ENCODE data around the gene PPOX.

DNA sequence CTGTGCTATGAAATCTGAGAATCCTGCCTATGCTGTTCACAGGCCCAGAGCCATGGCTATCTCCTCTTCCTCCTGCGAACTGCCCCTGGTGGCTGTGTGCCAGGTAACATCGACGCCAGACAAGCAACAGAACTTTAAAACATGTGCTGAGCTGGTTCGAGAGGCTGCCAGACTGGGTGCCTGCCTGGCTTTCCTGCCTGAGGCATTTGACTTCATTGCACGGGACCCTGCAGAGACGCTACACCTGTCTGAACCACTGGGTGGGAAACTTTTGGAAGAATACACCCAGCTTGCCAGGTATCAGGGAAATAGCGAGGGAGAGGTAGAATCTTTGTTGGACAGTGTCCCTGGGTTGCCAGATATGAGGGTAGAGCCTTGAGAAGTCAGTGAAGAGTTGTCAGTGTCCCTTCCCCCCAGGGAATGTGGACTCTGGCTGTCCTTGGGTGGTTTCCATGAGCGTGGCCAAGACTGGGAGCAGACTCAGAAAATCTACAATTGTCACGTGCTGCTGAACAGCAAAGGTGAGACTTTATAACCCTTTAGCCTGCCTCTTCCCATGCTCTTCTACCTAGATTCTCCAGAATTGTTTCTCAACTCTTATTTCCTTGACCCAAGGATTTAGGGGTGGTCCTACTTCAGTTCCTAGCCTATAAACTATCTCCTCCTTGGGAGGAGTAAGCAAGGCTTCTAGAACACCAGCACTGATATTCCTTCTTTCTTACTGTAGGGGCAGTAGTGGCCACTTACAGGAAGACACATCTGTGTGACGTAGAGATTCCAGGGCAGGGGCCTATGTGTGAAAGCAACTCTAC is 46.9 kb upstream of the PPOX start:
- peak; percentile 46 for TF ChIP-seq POLR2A (IDR thresholded peaks at IDR 0.05; ENCODE audit: low read length)
- no peak for TF ChIP-seq GATA1 (IDR thresholded peaks at IDR 0.05; ENCODE audit: low read depth, low read length)

Data from erythroblast (primary cell).